CD14-positive monocyte (primary cell): Measurements from ENCODE around the gene CLC. TPM values are rescaled to one million over a fixed set of nuclear protein-coding genes. Genes with fewer than 3 reads are reported as not detected.

Experiments
- DNase-seq, 3 donors: peaks; one replicate each; pipeline ENCODE4 v3.0.0-alpha.2; 2011 to 2022
- H2AFZ ChIP-seq: 2 replicates; pipeline ENCODE4 v1.6.0; 2012; ENCODE audit warnings: mild to moderate bottlenecking, low read depth, low read length, inconsistent platforms; ENCODE audit not compliant: insufficient read depth, poor library complexity, severe bottlenecking
- H3K27ac ChIP-seq, 2 donors: 1 replicate in 1 of 2; 2 replicates in 1 of 2; pipeline ENCODE4 v1.5.1; 2012 to 2013; ENCODE audit warnings: low read length in 2 of 2, control low read depth in 1 of 2, inconsistent platforms in 1 of 2, low read depth in 1 of 2, mild to moderate bottlenecking in 1 of 2
- H3K27me3 ChIP-seq, 2 donors: one replicate each; pipeline versions ENCODE4 v1.6.0 to v1.6.1; 2011 to 2013; ENCODE audit warnings: low read length in 2 of 2; ENCODE audit not compliant: control insufficient read depth in 2 of 2, insufficient read depth in 2 of 2
- H3K36me3 ChIP-seq, 2 donors: replicated peaks in 1 of 2; 1 replicate in 1 of 2; 2 replicates in 1 of 2; pipeline versions ENCODE4 v1.5.1 to v1.6.1; 2012 to 2013; ENCODE audit warnings: low read length in 2 of 2, control low read depth in 1 of 2, inconsistent platforms in 1 of 2, mild to moderate bottlenecking in 1 of 2; ENCODE audit not compliant: insufficient read depth in 2 of 2, control insufficient read depth in 1 of 2
- H3K4me1 ChIP-seq, 2 donors: 1 replicate in 1 of 2; 2 replicates in 1 of 2; pipeline versions ENCODE4 v1.5.1 to v1.6.1; 2012 to 2013; ENCODE audit warnings: low read length in 2 of 2, control low read depth in 1 of 2, inconsistent platforms in 1 of 2, mild to moderate bottlenecking in 1 of 2, moderate library complexity in 1 of 2; ENCODE audit not compliant: insufficient read depth in 2 of 2, control insufficient read depth in 1 of 2
- H3K4me2 ChIP-seq: replicated peaks from 2 replicates; pipeline ENCODE3; 2012; ENCODE audit warnings: low read length, moderate library complexity, mild to moderate bottlenecking; ENCODE audit not compliant: poor library complexity, severe bottlenecking; ENCODE audit errors: extremely low read depth
- H3K4me3 ChIP-seq, 3 experiments: fragments of 200-600 bp in 1 of 3; sonication (generic) in 1 of 3; replicated peaks in 1 of 3; 1 replicate in 2 of 3; 2 replicates in 1 of 3; pipeline ENCODE4 v1.5.1; 2011 to 2013; ENCODE audit warnings: low read length in 3 of 3, mild to moderate bottlenecking in 3 of 3, control low read depth in 2 of 3, low read depth in 2 of 3, inconsistent platforms in 1 of 3, moderate library complexity in 1 of 3
- H3K79me2 ChIP-seq: 2 replicates; pipeline ENCODE4 v1.6.0; 2012; ENCODE audit warnings: mild to moderate bottlenecking, control low read depth, inconsistent platforms, low read length, moderate library complexity; ENCODE audit not compliant: insufficient read depth
- H3K9ac ChIP-seq: 2 replicates; pipeline ENCODE4 v1.6.0; 2017; ENCODE audit warnings: low read length, mild to moderate bottlenecking; ENCODE audit not compliant: insufficient read depth, poor library complexity, severe bottlenecking
- H3K9me3 ChIP-seq, 2 donors: replicated peaks in 1 of 2; 1 replicate in 1 of 2; 2 replicates in 1 of 2; pipeline versions ENCODE4 v1.5.1 to v1.6.1; 2012 to 2013; ENCODE audit warnings: low read length in 2 of 2, control low read depth in 1 of 2; ENCODE audit not compliant: control insufficient read depth in 1 of 2, insufficient read depth in 1 of 2
- H4K20me1 ChIP-seq: 2 replicates; pipeline ENCODE4 v1.6.0; 2012; ENCODE audit warnings: mild to moderate bottlenecking, low read length, control low read depth, moderate library complexity; ENCODE audit not compliant: insufficient read depth
- H3K27ac Mint-ChIP-seq, 7 donors: one replicate each; pipeline ENCODE4 v1.8.0; 2020; ENCODE audit warnings: mild to moderate bottlenecking in 7 of 7, mixed read lengths in 7 of 7, moderate library complexity in 6 of 7, inconsistent platforms in 2 of 7
- H3K27me3 Mint-ChIP-seq, 3 donors: one replicate each; pipeline ENCODE4 v1.8.0; 2021 to 2022; ENCODE audit warnings: low read depth in 3 of 3, mild to moderate bottlenecking in 3 of 3, mixed read lengths in 3 of 3, moderate library complexity in 3 of 3, inconsistent platforms in 1 of 3
- H3K36me3 Mint-ChIP-seq, 2 donors: one replicate each; pipeline ENCODE4 v1.8.0; 2020; ENCODE audit warnings: mixed read lengths in 2 of 2, inconsistent platforms in 1 of 2, mild to moderate bottlenecking in 1 of 2
- H3K4me1 Mint-ChIP-seq: one replicate; pipeline ENCODE4 v1.8.0; 2020; ENCODE audit warnings: mild to moderate bottlenecking, mixed read lengths
- H3K4me3 Mint-ChIP-seq, 2 donors: one replicate each; pipeline ENCODE4 v1.8.0; 2020; ENCODE audit warnings: mild to moderate bottlenecking in 2 of 2, mixed read lengths in 2 of 2, moderate library complexity in 1 of 2
- H3K9me3 Mint-ChIP-seq, 7 donors: one replicate each; pipeline ENCODE4 v1.8.0; 2020 to 2022; ENCODE audit warnings: mixed read lengths in 7 of 7, mild to moderate bottlenecking in 6 of 7, moderate library complexity in 6 of 7, inconsistent platforms in 2 of 7
- WGBS: methylation state at CpG from one replicate; pipeline ENCODE4 v1.1.5; 2013; ENCODE audit warnings: missing lambda C conversion rate; ENCODE audit not compliant: insufficient coverage; 5-methylcytosine and 5-hydroxymethylcytosine counted together
- intact Hi-C, 2 donors: fragments of 100-400 bp; cut with micrococcal nuclease; formaldehyde crosslinking; loops; one replicate each; pipeline versions ENCODE4 v1.15.0 to v1.15.1; 2023
- polyA plus RNA-seq, 3 donors: library from polyadenylated mRNA; depleted of rRNA in 1 of 3; unstranded in 2 of 3; stranded (reverse) in 1 of 3; fragments of 300-500 nt in 2 of 3; fragments of >200 nt in 1 of 3; fragmentation: Illumina TruSeq in 2 of 3; gene quantifications; 1 replicate in 2 of 3; 2 replicates in 1 of 3; pipeline ENCODE4 v1.2.3, GENCODE V29; 2012 to 2021
- TF ChIP-seq, protein P1 (sequence below): fragments of 200-600 bp; IDR thresholded peaks from one replicate; pipeline ENCODE4 v1.8.0; 2022; ENCODE audit warnings: antibody characterized with exemption, mild to moderate bottlenecking

Gene CLC
- polyA plus RNA-seq, 3 donors, result 0.82 to 1.9 TPM; not detected in 1

- H3K36me3 Mint-ChIP-seq, result no peaks in the 10 kb centered on the region
- no CpG with 5 or more reads among the region's 4 CpGs for WGBS
- H3K27ac Mint-ChIP-seq, result no peak overlapping the region
- no peak overlapping the region for H3K4me3 ChIP-seq
- no peak for DNase-seq
- H3K4me3 Mint-ChIP-seq, result no peak overlapping the region
- intact Hi-C loops, result no loop called here
- H3K4me1 ChIP-seq, result no peaks in the 10 kb centered on the region
- H3K4me1 Mint-ChIP-seq, result no peaks in the 10 kb centered on the region
- H3K9me3 Mint-ChIP-seq, result no peaks in the 10 kb centered on the region
- H3K4me2 ChIP-seq, result no peak overlapping the region
- no peak overlapping the region for H3K9ac ChIP-seq
- no peaks in the 10 kb centered on the region for H3K36me3 ChIP-seq
- no peaks in the 10 kb centered on the region for H4K20me1 ChIP-seq
- H3K27me3 ChIP-seq, result peaks cover 3 to 4% of the 10 kb centered on the region in 2 donors
- no peak overlapping the region for H2AFZ ChIP-seq
- H3K79me2 ChIP-seq, result no peaks in the 10 kb centered on the region
- peaks cover 6 to 23% (median 12%) of the 10 kb centered on the region in 3 donors for H3K27me3 Mint-ChIP-seq
- H3K9me3 ChIP-seq, result no peaks in the 10 kb centered on the region
- H3K27ac ChIP-seq, result no peak overlapping the region
- TF ChIP-seq, protein P1, sequence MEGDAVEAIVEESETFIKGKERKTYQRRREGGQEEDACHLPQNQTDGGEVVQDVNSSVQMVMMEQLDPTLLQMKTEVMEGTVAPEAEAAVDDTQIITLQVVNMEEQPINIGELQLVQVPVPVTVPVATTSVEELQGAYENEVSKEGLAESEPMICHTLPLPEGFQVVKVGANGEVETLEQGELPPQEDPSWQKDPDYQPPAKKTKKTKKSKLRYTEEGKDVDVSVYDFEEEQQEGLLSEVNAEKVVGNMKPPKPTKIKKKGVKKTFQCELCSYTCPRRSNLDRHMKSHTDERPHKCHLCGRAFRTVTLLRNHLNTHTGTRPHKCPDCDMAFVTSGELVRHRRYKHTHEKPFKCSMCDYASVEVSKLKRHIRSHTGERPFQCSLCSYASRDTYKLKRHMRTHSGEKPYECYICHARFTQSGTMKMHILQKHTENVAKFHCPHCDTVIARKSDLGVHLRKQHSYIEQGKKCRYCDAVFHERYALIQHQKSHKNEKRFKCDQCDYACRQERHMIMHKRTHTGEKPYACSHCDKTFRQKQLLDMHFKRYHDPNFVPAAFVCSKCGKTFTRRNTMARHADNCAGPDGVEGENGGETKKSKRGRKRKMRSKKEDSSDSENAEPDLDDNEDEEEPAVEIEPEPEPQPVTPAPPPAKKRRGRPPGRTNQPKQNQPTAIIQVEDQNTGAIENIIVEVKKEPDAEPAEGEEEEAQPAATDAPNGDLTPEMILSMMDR, result no peak
These were observed 21.8 kb upstream of the CLC start for GRCh38 chr19:39759457-39760184.

DNA sequence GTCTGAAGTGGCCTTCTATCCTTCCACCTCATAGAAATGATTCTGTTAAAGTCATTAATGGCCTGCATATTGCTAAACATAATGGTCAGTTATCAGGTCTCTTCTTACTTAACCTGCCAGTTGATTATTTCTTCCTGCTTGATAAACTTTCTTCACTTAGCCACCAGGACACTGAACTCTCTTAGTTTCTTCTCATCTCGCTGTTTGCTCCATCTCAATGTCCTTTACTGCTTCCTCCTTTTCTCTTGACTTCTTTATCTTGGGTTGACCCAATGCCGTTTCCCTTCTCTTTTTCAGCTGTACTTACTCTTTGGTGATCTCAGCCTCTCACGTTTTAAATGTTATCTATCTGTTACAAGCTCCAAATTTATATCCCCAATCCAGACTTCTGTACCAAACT, 17.1 kb upstream of the CLC start:
- H3K4me2 ChIP-seq, result no peak overlapping the region
- H3K4me1 ChIP-seq, result no peaks in the 10 kb centered on the region
- no peaks in the 10 kb centered on the region for H3K4me1 Mint-ChIP-seq
- H3K27ac Mint-ChIP-seq, result no peak overlapping the region
- intact Hi-C loops, result no loop called here
- H3K79me2 ChIP-seq, result no peaks in the 10 kb centered on the region
- H3K9ac ChIP-seq, result no peak overlapping the region
- no peaks in the 10 kb centered on the region for H4K20me1 ChIP-seq
- peaks cover 3 to 4% of the 10 kb centered on the region in 2 donors for H3K27me3 ChIP-seq
- no peaks in the 10 kb centered on the region for H3K9me3 ChIP-seq
- no peak overlapping the region for H2AFZ ChIP-seq
- H3K4me3 Mint-ChIP-seq, result no peak overlapping the region
- no peaks in the 10 kb centered on the region for H3K36me3 ChIP-seq
- TF ChIP-seq, protein P1, result no peak
- 60% methylated on average over 3 of the region's 3 CpGs for WGBS
- H3K9me3 Mint-ChIP-seq, result no peaks in the 10 kb centered on the region
- H3K27ac ChIP-seq, result no peak overlapping the region
- no peak overlapping the region for H3K4me3 ChIP-seq
- no peaks in the 10 kb centered on the region for H3K36me3 Mint-ChIP-seq
- H3K27me3 Mint-ChIP-seq, result peaks cover 5 to 21% (median 13%) of the 10 kb centered on the region in 3 donors
- no peak for DNase-seq
